Endometrial microvascular endothelial cells (primary cell): ENCODE measurements around the gene CST4. TPM values are rescaled to one million over a fixed set of nuclear protein-coding genes. Genes with fewer than 3 reads are reported as not detected.
"Not testable (repeated sequence)": the region's sequence is repeated elsewhere in the genome, so short reads cannot be mapped to it uniquely, and the experiment has no call there.

Experiments used
- in situ Hi-C: cut with HindIII; loops from 2 replicates; pipeline ENCODE4 v1.10.0; 2017; ENCODE audit warnings: low sequenced_read_pairs, low pct_unique_long_range_greater_than_20kb; ENCODE audit errors: inconsistent ontology term
- total RNA-seq: library from RNA; depleted of rRNA; stranded (reverse); fragments of >200 nt; gene quantifications from one replicate; pipeline ENCODE4 v1.2.3, GENCODE V29; 2015; ENCODE audit errors: inconsistent ontology term

CST4 gene
- total RNA-seq, 1 donor from 2014 or later, result not detected

DNA sequence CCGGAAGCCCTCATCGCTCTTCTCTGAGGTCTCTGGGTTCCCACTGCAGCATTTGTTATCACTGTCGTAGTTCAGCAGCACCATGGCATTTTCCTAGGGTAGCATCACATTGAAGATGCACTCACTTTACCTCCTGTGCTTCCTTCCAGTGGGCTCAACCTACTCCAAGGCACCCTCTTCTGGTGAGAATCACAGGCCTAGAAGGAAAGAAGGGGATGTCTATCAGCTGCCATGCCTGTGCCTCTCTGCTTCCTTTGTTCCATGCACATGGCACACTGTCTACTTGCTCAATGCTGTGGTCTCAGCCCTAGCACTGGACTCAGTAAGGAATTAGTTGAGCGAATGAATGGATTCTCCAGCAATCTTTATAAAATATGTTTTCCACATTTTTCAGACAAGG, 22.6 kb downstream of the CST4 start:
- in situ Hi-C loops, result no loop called here

DNA sequence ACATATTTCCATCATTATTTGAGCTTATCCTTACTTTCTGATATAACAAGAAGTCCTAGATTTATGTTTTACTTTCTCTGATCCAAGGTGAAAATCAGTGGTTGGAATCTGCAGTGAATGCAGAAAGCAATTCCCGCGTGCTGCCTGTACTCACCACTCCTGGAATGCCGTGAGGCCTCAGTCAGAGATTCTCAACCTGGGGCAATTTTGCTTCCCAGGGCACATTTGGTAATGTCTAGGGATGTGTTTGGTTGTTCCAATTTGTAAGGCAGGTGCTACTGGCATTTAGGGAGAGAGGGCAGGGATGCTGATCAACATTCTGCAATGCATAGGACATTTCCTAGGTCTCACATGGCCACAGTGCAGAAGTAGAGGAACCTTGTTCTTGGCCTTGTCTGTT, 23.9 kb downstream of the CST4 start:
- in situ Hi-C loops, result no loop called here

DNA sequence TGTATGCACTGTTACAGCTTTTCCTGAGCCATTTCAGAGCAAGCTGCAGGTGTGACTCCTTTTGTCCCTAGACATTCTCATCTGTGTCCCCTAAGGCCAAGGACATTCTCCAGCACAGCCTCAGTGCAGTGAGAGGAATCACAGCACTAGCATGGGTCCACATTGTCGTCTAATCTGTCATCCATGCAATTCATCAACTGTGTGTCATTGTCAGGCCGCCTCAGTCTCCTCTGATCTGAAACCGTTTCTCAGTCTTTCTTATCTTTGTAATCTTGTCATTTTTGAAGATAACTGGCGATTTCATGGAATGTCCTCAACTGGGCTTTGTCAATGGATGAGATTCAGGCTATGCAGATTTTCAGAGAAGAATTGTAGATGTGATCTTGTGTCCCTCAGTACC, 24.8 kb downstream of the CST4 start:
- in situ Hi-C loops, result not testable (repeated sequence)

DNA sequence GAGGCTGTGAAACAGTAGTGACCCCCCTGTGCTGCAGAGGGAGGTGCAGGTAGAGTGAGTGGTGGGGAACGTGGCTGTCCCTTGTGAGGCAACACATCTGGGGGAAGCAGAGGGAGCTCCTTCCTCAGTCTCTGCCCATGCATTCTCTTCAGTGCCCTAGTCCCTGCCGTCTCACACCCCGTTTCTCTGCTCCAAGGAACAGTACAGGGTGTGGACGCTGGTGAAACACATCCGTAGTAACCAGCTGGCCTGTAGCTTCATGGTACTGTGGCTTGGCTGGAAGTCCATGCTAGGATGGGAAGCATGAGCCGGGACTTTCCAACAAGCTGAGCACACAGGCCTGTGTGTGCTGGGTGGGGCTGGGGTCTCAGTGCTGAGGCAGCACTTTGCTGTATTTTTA, 25.7 kb downstream of the CST4 start:
- in situ Hi-C loops, result no loop called here

DNA sequence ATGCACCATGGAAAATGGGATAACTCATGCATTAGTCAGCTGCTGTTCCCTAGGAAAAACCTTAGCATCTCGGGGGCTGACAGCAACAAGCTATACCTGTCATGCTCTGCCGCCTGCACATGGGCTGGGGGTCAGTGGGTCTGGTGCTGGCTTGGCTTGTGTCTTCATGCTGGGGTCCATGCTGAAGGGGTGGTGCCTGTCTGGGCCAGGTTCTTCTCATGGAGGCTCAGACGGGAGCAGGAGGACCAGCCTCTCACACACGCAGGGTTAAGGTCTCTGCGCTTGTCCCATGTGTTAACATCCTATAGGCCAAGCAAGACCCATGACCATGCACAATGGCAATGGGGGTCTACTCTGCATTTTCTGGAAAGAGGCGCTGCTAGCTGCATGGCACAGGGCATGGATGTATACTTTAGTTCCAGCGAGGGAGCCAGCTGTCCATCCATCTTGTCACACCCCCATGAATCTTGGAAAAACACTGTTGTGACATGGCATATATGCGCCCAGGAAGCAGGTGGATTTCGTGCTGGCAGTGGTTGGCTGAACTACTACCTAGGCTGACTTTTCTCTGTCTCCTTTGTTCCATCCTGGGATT, 26.5 kb downstream of the CST4 start:
- in situ Hi-C loops, result no loop called here

DNA sequence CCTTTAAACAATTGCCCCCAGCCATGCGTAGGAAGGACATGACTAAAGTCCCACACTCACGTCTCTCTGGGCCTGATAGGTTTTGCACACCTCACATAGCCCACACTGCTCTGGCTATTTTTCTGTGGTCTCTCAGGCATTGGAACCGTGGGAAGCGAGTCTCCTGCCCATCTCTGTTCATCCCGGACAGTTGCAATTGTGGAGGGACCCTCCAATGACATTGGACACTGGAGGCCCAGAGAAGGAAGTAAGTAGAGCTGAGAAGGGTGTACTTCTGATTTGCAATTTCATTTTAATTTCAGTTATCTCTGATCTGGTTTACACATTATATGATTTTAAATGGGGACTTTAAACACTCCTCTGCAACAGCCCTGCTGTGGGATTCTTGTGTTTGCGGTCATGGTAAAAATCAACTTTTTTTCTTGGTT, 27.8 kb downstream of the CST4 start:
- in situ Hi-C loops, result no loop called here

DNA sequence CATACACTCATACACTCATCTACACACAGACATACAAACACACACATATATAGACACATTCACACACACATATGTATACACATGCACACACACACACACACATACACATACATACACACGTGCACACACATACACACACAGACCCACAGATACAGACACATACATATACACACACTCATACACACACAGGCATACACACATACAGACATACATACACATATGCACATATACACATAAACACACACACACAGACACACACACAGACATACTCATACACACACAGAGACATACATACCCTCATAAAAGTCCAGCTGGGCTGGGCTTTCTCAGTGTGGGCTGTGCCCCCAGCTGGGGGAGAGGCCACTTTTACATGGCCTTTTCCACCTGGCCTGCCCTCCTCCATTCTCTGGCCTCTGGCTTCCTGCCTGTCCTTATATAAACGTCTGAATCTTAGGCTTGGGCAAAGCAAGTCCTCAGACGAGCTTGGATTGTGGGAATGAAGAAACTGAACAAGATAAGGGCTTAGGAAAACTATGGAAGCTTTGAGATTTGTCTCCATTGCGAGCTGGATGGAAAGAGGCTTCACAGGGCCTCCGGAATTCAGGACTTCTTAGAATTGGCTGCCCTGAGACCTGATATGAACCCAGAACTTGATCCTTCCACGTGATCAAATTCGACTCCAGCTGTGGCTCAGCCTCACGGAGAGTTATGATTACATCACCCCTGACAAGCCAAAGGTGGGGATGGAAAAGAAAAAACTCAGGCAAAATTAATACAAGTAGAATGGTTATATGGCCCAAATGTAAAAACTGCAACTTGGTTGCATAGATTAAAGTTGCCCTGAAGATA, 28.6 kb downstream of the CST4 start:
- in situ Hi-C loops, result no loop called here

DNA sequence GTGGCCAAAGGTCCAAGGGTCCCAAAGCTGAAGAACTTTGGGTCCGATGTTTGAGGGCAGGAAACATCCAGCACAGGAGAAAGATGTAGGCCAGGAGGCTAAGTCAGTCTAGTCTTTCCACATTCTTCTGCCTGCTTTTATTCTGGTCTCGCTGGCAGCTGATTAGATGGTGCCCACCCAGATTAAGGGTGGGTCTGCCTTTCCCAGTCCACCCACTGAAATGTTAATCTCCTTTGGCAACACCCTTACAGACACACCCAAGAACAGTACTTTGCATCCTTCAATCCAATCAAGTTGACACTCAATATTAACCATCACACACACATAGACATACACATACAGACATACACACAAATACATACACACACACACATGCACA, 29.2 kb downstream of the CST4 start:
- in situ Hi-C loops, result not testable (repeated sequence)

DNA sequence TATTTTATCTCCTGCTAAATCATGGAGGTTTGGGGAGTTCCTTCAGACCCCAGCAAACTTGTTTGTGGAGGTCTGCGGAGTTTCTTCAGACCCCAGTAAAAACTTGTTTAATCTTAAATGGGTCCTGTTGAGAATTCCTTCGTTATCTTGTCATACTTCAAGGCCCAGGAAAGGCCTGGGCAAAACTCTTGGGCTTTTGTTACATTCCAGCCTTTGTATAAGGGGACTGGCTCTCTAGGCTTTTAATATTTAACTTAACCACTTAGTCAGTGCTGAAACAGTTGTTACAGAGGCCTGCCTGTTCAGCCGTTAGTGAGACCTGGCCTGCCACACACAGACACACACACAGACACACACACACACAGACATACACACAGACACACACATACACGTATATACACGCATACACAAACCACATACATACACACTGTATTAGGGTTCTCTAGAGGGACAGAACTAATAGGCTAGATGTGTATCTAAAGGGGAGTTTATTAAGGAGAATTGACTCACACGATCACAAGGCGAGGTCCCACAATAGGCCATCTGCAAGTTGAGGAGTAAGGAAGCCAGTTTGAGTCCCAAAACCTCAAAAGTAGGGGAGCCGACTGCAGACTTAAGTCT, 29.7 kb downstream of the CST4 start:
- in situ Hi-C loops, result no loop called here

DNA sequence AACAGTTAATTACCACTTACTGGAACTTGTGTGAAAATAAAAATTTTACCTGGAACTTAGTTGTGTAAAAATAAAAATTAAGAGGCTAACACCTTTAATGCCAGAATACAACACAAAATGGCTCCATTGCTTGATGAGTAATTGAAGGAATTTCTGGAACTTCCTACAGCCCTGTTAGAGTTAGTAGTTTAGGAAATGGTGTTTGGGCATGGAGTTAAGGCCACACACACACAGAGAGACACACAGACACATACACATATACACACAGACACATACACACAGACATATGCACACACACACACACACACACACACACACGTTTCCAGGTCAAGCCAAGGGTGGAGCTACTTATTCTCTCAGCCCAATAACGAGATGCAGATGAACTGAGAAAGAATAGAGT, 30.5 kb downstream of the CST4 start:
- in situ Hi-C loops, result no loop called here

DNA sequence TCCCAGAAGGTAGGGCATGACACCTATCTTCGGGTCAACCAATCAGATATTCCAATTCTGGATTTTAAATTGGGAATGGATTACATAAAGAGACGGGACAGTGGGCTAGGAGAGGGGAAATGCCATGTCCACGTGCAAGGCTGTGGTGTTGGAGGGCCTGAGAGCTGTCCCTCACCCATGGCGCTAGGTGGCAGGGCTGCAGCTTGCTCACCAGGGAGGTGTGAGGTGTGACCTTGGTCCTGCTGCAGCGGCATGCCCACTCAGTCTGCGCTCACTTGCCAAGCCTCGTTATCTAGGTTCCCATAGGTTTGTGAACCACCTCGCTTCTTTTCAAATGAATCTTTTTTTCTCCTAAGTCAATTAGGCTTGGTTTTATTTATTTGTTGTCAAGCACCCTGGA, 31.6 kb downstream of the CST4 start:
- in situ Hi-C loops, result no loop called here

DNA sequence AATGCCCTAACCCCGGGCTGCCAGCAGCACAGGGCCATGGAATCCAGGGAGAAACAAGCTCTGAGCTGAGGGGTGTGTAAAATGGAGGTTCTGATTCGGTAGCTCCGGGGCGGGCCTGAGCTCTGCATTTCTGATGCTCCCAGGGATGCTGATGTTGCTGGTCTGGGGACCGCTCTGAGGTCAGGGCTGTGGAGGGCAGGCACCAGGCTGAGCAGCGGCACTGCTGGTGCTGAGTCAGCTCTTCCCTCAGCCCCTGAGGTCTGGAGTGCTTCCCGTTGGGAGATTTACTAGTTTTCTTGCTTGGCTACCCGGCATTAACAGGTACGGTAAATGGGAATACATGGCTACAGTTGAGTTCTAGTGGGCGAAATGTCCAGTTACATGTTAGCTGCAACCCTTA, 32.5 kb downstream of the CST4 start:
- in situ Hi-C loops, result no loop called here

DNA sequence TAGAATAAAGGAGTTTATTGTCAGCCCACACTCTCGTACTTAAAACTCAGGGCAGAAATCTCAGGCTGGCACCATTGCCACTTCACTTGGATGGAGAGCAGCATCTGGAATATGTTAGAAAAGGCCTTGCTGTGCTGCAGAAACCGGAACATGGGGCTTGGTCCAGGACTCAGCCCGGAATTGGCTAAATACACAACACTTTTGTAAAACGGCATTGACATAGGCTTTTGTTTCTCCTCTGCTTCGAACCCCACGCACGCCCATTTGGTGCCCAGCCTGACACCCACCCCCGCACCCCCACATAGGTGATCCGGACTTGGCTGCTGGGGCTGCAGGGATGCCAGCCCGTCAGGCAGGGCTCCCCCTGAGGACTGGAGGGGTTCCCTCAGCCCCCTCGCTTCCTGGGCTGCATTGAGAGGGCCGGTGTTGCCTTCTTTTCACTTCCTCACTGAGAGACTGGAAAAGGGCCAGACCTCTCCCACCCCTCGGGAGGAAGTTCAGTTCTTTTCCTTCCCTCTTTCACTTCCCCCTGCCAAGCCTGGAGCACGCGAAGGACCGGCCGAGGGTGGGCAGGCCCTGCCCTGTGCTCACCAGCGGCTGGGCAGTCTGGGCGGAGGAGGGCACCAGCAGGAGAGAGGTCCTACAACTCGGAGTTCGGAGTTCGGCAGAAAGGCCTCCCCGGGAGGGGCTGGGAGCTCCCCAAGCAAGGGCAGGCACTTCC, 33.2 kb downstream of the CST4 start:
- in situ Hi-C loops, result no loop called here

DNA sequence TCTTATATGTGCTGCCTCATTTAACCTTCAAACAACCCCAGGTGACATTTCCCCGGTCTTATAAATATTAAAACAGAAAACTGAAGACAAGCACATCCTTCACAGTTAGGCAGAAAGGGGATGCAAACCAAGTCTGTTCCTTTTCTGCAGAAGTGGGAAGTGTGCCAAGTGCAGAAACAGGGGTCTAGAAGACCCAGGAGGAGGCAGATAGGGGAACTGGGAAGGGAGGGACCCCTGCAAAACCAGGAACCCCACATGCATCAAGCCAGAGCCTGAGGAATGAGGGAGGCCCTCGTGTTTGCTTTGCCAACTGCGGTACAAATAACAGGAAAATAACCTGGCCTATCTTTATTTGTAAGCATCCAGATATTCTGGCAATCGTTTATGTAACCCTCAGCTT, 34.1 kb downstream of the CST4 start:
- in situ Hi-C loops, result no loop called here

DNA sequence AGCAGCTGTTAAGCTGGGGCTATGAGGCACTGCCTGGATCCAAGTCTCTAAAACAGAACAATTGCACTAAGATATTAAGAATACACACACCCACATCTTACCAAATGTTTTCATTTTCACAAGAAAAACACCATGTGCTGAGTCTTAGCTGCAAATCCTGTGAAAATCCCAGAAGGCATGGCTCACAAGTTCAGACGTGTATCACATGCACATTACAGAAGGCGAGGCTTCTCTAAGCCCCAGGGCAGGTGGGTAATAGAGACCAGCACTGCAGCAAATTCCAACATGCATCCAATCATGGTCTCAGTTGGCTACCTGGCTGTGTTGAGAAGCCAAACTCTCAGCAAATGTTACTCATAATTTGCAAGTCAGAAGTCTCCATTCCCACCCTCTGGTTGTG, 34.8 kb downstream of the CST4 start:
- in situ Hi-C loops, result no loop called here

DNA sequence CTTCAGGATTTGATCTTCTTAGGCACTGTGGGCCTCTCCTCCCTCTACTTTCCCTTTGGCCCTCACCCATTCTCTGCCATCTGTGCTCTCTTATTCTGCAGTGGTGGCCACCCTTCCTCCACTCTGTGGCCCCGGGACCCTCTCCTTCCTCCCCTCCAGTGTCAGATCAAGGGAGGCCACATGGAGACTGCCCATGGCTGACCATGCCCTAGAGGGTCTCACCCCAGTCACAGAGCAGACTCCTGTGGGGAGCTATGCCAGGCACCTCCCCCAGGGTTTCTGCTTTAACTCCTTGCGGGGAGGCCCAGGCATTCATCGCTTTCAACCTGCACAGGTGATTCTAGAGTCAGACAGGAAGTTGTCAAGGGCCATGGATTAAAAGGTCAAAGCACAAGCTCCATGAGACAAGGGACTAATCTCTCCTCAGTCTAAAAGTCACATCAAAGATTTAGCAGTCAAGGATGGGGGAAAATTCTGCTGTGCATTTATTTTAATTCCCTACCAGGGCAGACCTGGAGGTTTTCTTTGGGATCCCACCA, 35.4 kb downstream of the CST4 start:
- in situ Hi-C loops, result no loop called here

DNA sequence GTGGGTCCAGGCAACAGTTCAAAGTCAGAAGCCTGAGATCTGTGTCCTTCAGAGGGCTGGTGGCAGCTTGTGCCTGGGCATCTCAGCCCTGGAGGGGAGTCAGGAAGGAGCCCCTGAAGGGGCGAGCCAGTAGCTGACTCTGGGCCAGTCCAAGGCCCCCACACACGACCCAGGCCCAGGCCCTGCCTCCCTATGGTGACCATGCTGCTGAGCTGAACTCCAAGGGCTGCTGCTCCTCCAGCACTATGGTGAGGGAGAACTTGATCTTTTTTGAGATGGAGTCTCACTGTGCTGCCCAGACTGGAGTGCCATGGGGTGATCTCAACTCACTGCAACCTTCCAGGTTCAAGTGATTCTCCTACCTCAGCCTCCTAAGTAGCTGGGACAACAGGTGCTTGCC, 35.9 kb downstream of the CST4 start:
- in situ Hi-C loops, result no loop called here

DNA sequence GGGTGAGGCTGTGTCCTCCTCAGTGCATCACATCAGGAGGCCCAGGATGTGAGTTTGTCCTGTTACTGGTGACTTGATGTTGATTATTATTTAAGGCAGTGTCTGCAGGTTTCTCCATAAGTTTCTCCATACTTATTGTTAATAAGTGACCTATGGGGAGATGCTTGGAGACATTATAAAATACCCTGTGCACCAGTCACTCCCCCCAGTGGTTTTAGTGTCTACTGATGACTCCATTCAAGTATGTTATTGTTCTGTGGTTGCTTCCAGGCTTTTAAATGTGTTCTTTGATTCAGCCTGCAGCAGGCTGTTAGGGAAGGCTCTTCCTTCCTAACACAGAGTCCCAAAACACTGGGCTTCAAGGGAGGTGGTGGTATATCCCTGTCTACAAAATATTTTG, 36.5 kb downstream of the CST4 start:
- in situ Hi-C loops, result no loop called here

DNA sequence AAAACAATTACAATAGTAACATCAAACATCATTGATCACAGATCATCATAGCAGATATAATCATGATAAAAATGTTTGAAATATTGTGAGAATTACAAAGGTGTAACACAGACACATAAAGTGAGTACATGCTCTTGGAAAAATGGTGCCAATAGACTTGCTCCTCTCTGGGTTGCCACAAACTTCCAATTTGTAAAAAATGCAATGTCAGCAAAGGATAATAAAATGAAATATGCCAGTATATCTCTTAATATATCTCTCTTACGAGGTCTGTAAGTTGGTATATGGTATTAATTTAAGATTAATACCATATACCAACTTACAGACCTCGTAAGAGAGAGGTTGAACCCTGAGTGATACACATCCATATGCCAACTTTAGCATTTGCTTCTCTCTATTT, 37.7 kb downstream of the CST4 start:
- in situ Hi-C loops, result no loop called here
